Central memory CD4-positive, alpha-beta T cell (primary cell): ENCODE data around the gene NUB1.
A peak's percentile ranks its signal among the peaks of the same experiment; 100 is the strongest.

Experiments used
- DNase-seq: peaks from one replicate; pipeline ENCODE4 v3.0.0; 2022

Gene NUB1

GRCh38 chr7:151379193-151379520 is 37.5 kb downstream of the NUB1 start:
- DNase-seq, result no peak

- DNase-seq, result no peak
Measured at GRCh38 chr7:151379534-151380198, 38.1 kb downstream of the NUB1 start.

- DNase-seq, result no peak
Measured at GRCh38 chr7:151380199-151381097, 38.8 kb downstream of the NUB1 start.

GRCh38 chr7:151381098-151381347 is 39.4 kb downstream of the NUB1 start:
- DNase-seq, result no peak

GRCh38 chr7:151381348-151382078 is 39.9 kb downstream of the NUB1 start:
- peak; percentile 75 for DNase-seq

GRCh38 chr7:151382079-151382885 is 40.7 kb downstream of the NUB1 start:
- peak; percentile 71 for DNase-seq

GRCh38 chr7:151383638-151384351 is 42.2 kb downstream of the NUB1 start:
- DNase-seq, result no peak

GRCh38 chr7:151384352-151384697 is 42.7 kb downstream of the NUB1 start:
- DNase-seq, result no peak

- DNase-seq, result no peak
Measured at GRCh38 chr7:151384776-151385625, 43.4 kb downstream of the NUB1 start.

- no peak for DNase-seq
Measured at GRCh38 chr7:151385626-151386300, 44.2 kb downstream of the NUB1 start.

- DNase-seq, result no peak
Measured at GRCh38 chr7:151386301-151387160, 44.9 kb downstream of the NUB1 start.

GRCh38 chr7:151387161-151388006 is 45.8 kb downstream of the NUB1 start:
- DNase-seq, result no peak

- no peak for DNase-seq
Measured at GRCh38 chr7:151388007-151388297, 46.3 kb downstream of the NUB1 start.

- DNase-seq, result no peak
Measured at GRCh38 chr7:151388430-151388829, 46.8 kb downstream of the NUB1 start.

- DNase-seq, result no peak
Measured at GRCh38 chr7:151389096-151389767, 47.6 kb downstream of the NUB1 start.

- DNase-seq, result no peak
Measured at GRCh38 chr7:151389768-151390597, 48.4 kb downstream of the NUB1 start.

GRCh38 chr7:151390598-151391357 is 49.2 kb downstream of the NUB1 start:
- no peak for DNase-seq
